NCI-H69 (cell line): ENCODE data around the gene HYI.

Experiments used
- DNase-seq: peaks from one replicate; lab custom pipeline; 2025; lab: John Stamatoyannopoulos, UW

The HYI gene

GRCh38 chr1:43444151-43444828 lies 9.4 kb downstream of the HYI start:
- DNase-seq: no peak

- DNase-seq: no peak
Observed at GRCh38 chr1:43443197-43443946, 10.4 kb downstream of the HYI start.

- DNase-seq: no peak
Observed at GRCh38 chr1:43442756-43443155, 11.0 kb downstream of the HYI start.

- DNase-seq: no peak
Observed at GRCh38 chr1:43441894-43442637, 11.7 kb downstream of the HYI start.

- no peak for DNase-seq
Observed at GRCh38 chr1:43441166-43441893, 12.4 kb downstream of the HYI start.

- DNase-seq: no peak
Observed at GRCh38 chr1:43440358-43440757, 13.4 kb downstream of the HYI start.

- DNase-seq: no peak
Observed at GRCh38 chr1:43439781-43440180, 13.9 kb downstream of the HYI start.

- DNase-seq: no peak
Observed at GRCh38 chr1:43438953-43439581, 14.7 kb downstream of the HYI start.

- no peak for DNase-seq
Observed at GRCh38 chr1:43438576-43438952, 15.2 kb downstream of the HYI start.

- no peak for DNase-seq
Observed at GRCh38 chr1:43438006-43438405, 15.7 kb downstream of the HYI start.

GRCh38 chr1:43437031-43437973 lies 16.4 kb downstream of the HYI start:
- no peak for DNase-seq

GRCh38 chr1:43436371-43436770 lies 17.4 kb downstream of the HYI start:
- no peak for DNase-seq

- DNase-seq: no peak
Observed at GRCh38 chr1:43435146-43436145, 18.3 kb downstream of the HYI start.

- no peak for DNase-seq
Observed at GRCh38 chr1:43434256-43434655, 19.5 kb downstream of the HYI start.

- DNase-seq: no peak
Observed at GRCh38 chr1:43432907-43433306, 20.8 kb downstream of the HYI start.

- DNase-seq: no peak
Observed at GRCh38 chr1:43432171-43432860, 21.4 kb downstream of the HYI start.

- DNase-seq: no peak
Observed at GRCh38 chr1:43431676-43432075, 22.1 kb downstream of the HYI start.

- DNase-seq: no peak
Observed at GRCh38 chr1:43430831-43431230, 22.9 kb downstream of the HYI start.

- DNase-seq: no peak
Observed at GRCh38 chr1:43427941-43428340, 25.8 kb downstream of the HYI start.
